GM12872 (cell line): ENCODE data around the gene KNG1.

Experiments used
- TF ChIP-seq, protein P1 (sequence below): IDR thresholded peaks from 3 replicates; pipeline ENCODE4 v1.5.1; 2011; ENCODE audit warnings: low read depth, mild to moderate bottlenecking, low read length, moderate library complexity; ENCODE audit not compliant: insufficient read depth

Gene KNG1

DNA sequence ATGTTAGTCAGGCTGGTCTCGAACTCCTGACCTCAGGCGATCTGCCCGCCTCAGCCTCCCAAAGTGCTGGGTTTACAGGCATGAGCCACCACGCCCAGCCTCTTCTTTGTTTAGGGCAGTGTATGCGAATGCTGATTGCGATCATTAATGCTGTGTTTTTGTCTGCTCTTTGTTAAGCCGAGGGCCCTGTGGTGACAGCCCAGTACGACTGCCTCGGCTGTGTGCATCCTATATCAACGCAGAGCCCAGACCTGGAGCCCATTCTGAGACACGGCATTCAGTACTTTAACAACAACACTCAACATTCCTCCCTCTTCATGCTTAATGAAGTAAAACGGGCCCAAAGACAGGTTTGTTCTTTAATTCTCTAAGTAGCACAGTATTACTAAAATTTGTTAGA, 7.8 kb downstream of the KNG1 start:
- TF ChIP-seq, protein P1, sequence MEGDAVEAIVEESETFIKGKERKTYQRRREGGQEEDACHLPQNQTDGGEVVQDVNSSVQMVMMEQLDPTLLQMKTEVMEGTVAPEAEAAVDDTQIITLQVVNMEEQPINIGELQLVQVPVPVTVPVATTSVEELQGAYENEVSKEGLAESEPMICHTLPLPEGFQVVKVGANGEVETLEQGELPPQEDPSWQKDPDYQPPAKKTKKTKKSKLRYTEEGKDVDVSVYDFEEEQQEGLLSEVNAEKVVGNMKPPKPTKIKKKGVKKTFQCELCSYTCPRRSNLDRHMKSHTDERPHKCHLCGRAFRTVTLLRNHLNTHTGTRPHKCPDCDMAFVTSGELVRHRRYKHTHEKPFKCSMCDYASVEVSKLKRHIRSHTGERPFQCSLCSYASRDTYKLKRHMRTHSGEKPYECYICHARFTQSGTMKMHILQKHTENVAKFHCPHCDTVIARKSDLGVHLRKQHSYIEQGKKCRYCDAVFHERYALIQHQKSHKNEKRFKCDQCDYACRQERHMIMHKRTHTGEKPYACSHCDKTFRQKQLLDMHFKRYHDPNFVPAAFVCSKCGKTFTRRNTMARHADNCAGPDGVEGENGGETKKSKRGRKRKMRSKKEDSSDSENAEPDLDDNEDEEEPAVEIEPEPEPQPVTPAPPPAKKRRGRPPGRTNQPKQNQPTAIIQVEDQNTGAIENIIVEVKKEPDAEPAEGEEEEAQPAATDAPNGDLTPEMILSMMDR: no peak

DNA sequence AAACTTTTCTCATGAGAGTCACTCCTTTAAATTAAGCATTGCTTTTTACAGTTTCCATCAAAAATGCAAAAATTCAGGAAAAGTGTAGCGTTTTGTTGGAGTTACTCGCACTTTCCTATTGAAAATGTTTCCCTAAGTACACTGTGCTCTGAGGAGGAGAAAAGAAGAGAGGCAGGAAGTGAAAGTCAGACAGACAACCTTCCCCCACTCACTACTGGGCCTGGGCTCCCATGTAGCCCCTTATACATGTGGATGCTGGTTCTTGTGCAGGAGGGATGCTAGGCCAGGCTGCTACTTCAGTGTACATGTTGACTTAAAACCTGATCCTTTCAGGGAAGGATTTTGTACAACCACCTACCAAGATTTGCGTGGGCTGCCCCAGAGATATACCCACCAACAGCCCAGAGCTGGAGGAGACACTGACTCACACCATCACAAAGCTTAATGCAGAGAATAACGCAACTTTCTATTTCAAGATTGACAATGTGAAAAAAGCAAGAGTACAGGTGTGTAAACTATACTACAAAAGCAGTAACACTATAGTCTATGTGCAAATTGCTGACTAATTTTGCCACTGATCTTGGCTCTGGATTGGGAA, 15.1 kb downstream of the KNG1 start:
- TF ChIP-seq, protein P1: no peak

DNA sequence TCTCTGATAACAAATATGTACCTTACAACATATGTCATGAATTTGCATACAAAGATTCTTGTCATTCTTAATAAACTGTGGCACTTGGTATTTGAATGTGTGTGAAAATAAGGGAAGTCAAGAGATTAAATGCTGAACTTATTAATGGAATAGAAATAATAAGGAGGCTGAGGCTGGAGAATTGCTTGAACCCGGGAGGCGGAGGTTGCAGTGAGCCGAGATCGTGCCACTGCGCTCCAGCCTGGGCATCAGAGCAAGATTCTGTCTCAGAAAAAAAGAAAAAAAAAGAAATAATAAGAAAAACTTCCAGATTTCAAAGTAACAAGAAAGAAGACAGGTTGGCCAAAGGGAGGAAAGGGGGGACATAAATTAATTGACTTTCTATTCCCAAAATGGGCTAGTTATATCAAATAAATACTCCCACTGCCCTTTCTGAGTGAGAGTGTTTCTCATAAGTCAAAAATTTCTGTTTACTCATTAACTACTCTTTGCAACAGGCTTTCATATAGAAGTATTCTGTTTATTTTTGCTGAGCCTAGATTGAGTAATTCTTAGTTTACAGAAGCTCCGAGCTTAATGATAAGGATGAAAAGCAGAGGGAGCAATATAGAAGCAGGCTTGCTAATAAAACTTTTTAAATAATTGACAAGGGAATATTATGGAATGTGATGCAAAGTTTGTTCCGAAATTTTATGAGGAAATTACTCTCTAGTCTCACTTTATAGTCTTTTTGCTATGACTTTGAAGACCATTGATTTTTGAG, 25.6 kb downstream of the KNG1 start:
- TF ChIP-seq, protein P1: no peak

DNA sequence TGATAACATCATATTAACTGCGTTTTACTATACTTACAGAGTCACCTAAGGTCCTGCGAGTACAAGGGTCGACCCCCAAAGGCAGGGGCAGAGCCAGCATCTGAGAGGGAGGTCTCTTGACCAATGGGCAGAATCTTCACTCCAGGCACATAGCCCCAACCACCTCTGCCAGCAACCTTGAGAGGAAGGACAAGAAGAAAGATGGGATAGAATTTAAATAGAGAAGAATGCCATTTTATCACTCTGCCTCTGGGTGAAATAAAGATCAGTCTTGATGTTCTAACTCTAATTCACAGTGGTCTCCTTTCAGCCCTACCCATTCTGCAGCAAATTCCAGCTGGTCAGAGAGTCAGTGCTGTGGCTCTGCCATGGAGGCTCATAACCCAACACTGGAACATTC, 26.5 kb downstream of the KNG1 start:
- TF ChIP-seq, protein P1: no peak

DNA sequence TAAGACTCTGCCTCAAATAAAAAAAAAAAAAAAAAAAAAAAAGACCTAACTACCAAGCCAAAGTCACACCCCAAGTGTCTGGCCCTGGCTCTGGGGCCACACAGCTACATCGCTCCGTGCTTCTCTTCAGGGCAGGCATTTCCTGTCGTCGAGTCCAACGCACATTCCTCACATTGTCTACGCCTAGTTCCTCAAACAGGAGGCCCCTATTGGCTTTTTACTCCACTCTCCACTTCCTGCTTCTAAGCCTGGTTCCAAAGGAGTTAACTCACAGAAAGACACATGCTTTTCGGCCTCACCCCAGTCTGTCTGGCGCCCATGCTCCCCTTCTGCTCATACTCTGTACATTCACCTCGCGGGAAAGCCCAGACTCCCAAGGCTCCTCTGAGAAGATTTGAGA, 28.8 kb downstream of the KNG1 start:
- TF ChIP-seq, protein P1: no peak

DNA sequence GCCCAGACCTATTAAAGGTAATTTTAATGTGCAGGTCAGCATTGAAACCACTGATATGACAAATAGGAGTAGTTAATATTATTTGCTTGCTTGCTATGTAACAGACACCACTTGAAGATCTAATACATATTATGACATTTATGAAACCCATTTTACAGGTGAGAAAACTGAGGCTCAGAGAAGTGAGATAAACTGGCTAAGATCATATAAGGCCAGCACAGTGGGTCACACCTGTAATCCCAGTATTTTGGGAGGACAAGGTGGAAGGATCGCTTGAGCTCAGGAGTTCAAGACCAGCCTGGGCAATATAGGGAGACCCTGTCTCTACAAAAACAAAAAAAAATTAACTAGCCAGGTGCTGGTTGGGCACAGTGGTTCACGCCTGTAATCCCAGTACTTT, 33.2 kb downstream of the KNG1 start:
- TF ChIP-seq, protein P1: no peak

DNA sequence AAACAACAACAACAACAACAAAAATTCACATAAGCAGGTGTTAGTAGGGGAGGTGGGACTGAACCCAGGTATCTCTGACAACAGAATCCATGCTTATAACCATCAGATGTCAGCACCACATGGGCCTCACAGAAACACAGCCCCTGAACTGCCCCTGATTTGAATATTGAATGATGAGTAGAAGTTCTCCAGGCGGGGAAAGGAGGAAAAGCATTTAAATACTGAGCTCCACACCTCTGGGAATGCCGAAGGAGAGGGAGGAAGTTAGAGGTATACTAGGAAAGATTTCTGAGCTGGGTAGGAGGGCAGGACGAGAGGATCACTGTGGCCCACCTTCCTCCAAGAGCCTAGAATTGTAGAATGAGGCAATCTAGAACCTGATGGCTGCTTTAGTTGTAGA, 34.3 kb downstream of the KNG1 start:
- TF ChIP-seq, protein P1: no peak
